Measurements from ENCODE around the gene RNF19B.

DNA sequence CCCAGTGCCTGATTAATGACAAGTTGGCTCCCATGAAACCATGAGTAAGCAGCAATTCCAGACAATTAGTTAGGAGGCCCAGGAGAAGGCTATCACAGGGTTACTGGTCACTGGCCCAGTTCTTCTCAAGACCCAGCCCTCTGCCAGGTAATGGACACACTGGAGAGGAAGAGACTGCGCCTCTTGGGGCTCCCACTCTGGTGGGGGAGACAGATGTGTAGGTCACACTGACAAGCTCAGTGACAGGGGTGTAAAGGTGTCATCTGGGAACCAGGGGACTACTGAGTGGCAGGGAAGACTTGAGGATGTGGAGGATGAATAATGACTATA lies 73.4 kb downstream of the RNF19B start:
- TF ChIP-seq, protein P1, sequence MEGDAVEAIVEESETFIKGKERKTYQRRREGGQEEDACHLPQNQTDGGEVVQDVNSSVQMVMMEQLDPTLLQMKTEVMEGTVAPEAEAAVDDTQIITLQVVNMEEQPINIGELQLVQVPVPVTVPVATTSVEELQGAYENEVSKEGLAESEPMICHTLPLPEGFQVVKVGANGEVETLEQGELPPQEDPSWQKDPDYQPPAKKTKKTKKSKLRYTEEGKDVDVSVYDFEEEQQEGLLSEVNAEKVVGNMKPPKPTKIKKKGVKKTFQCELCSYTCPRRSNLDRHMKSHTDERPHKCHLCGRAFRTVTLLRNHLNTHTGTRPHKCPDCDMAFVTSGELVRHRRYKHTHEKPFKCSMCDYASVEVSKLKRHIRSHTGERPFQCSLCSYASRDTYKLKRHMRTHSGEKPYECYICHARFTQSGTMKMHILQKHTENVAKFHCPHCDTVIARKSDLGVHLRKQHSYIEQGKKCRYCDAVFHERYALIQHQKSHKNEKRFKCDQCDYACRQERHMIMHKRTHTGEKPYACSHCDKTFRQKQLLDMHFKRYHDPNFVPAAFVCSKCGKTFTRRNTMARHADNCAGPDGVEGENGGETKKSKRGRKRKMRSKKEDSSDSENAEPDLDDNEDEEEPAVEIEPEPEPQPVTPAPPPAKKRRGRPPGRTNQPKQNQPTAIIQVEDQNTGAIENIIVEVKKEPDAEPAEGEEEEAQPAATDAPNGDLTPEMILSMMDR (IDR thresholded peaks at IDR 0.05; ENCODE audit: low read length): no peak
- TF ChIP-seq EZH2 (optimal IDR thresholded peaks at IDR 0.05; ENCODE audit: low read depth, low read length): no peak

Data from MM.1S (cell line).